ENCODE data around the gene PIGQ. TPM values are rescaled to one million over a fixed set of nuclear protein-coding genes. Genes with fewer than 3 reads are reported as not detected.

The PIGQ gene
- total and polyA plus RNA-seq, 2 of the 8 experiments (the other 6 are each of a cell fraction or from before 2014, with no cell fraction given), result 36.0 to 49.2 TPM

DNA sequence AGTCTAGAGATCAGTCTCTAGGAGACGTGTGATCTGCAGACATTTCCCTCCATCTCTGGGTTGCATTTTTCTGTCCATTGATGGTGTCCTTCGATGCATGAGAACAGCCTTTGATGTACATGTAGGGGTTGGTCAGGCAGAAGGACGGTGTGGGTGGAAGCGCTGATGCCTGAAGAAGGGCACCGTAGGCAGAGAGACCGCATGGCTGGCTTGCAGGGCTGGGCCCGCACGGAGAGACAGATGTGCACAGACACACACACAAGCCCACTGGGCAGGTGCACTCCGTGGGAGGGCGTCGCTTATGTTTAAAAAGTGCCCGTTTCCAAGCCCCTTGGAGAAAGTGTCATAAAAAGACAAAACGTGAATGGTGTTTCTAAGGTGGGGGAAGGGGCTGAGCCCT, 45.4 kb downstream of the PIGQ start:
- no peak overlapping the region for H3K23ac ChIP-seq (ENCODE audit: insufficient read length)
- no peak for FAIRE-seq
- no peak overlapping the region for H3K4ac ChIP-seq (replicated peaks; ENCODE audit: insufficient read length, low read depth, low read length)
- no peak overlapping the region for H4K91ac ChIP-seq (replicated peaks; ENCODE audit: insufficient read length, low read length)
- 94% methylated on average over 13 of the region's 13 CpGs; no CpG with 5 or more reads in 1 of the 2 experiments for WGBS, 2 experiments (ENCODE audit: extremely low coverage in 1 of 2, insufficient coverage in 1 of 2, insufficient read length in 1 of 2, insufficient replicate concordance in 2 of 2, low coverage in 1 of 2, low lambda C conversion rate in 2 of 2, missing lambda C conversion rate in 1 of 2)
- no peak overlapping the region for H2AK5ac ChIP-seq (ENCODE audit: low read depth, low read length)
- H3K23me2 ChIP-seq (ENCODE audit: low read depth, low read length), result no peaks in the 10 kb centered on the region
- H2AFZ ChIP-seq (ENCODE audit: low read length), result no peak overlapping the region
- no peak overlapping the region for H3K4me3 ChIP-seq (ENCODE audit: extremely low read depth in 1 of 4, insufficient read depth in 2 of 4, low read depth in 3 of 4, low read length in 4 of 4)
- no peaks in the 10 kb centered on the region; a peak in 1 of 8 replicates for H3K36me3 ChIP-seq (ENCODE audit: control insufficient read depth in 2 of 4, insufficient read depth in 4 of 4, low read length in 3 of 4)
- H3K14ac ChIP-seq (ENCODE audit: insufficient read length), result no peak overlapping the region
- no peaks in the 10 kb centered on the region for H3K27me3 ChIP-seq (replicated peaks in 1 of 4; ENCODE audit: control insufficient read depth in 3 of 4, extremely low read depth in 1 of 4, insufficient read depth in 3 of 4, low read length in 3 of 4)
- no peak overlapping the region for H3K27ac ChIP-seq (ENCODE audit: low read depth, low read length)
- no peak overlapping the region for H2BK15ac ChIP-seq (ENCODE audit: low read length)
- no peaks in the 10 kb centered on the region for H3K9me3 ChIP-seq (ENCODE audit: insufficient read depth in 2 of 2, low read depth in 1 of 2, low read length in 1 of 2)
- no peaks in the 10 kb centered on the region; a peak in 1 of 7 replicates for H3K4me1 ChIP-seq (replicated peaks in 1 of 4; ENCODE audit: control insufficient read depth in 3 of 4, insufficient read depth in 4 of 4, low read length in 3 of 4)
- no peak overlapping the region; a peak in 1 of 7 replicates for H3K9ac ChIP-seq (replicated peaks in 1 of 4; ENCODE audit: extremely low read depth in 1 of 4, low read depth in 3 of 4, low read length in 3 of 4)
- peaks cover 6% of the 10 kb centered on the region for H3K79me1 ChIP-seq (ENCODE audit: low read depth, low read length)
- no peak overlapping the region for H2BK5ac ChIP-seq (ENCODE audit: low read depth, low read length)
- H3K18ac ChIP-seq (ENCODE audit: extremely low read depth, low read length), result no peak overlapping the region
- H3K79me2 ChIP-seq (ENCODE audit: control insufficient read depth in 1 of 2, insufficient read depth in 2 of 2, low read length in 2 of 2), result no peaks in the 10 kb centered on the region
- ChIA-PET POLR2A (ENCODE audit: partially characterized antibody) (interaction anchor here (0.9 to 1.1 kb wide), 2 partner anchors 15 to 21 kb away, joined by 3 to 4 read pairs; partner anchors contain the start of genes METTL26 and WFIKKN1), CTCF (ENCODE audit: partially characterized antibody) (interaction anchor here (1.2 kb wide), 1 partner anchor 84 kb away, joined by 5 read pairs; no protein-coding TSS in a partner anchor)
- H4K8ac ChIP-seq (ENCODE audit: extremely low read depth, insufficient read depth, low read length), result no peak overlapping the region
- H2BK20ac ChIP-seq (ENCODE audit: low read length), result no peak overlapping the region
- H2BK12ac ChIP-seq (ENCODE audit: low read depth, low read length), result no peak overlapping the region
- no peak for DNase-seq (ENCODE audit: low read depth in 1 of 2, low spot score in 2 of 2)
- H2BK120ac ChIP-seq (replicated peaks; ENCODE audit: low read depth, low read length), result no peak overlapping the region
- H3K56ac ChIP-seq (replicated peaks; ENCODE audit: insufficient read length, low read depth, low read length), result no peak overlapping the region
- no peak overlapping the region for H3K4me2 ChIP-seq (ENCODE audit: insufficient read depth in 1 of 2, low read depth in 2 of 2, low read length in 2 of 2)
- H4K20me1 ChIP-seq (replicated peaks in 1 of 2; ENCODE audit: control insufficient read depth in 1 of 2, insufficient read depth in 2 of 2, low read length in 2 of 2), result peaks cover 1 to 4% of the 10 kb centered on the region in 2 experiments
- no peak overlapping the region for H4K5ac ChIP-seq (ENCODE audit: insufficient read length, low read depth, low read length)
- no peak for TF ChIP-seq EGR1 (IDR thresholded peaks at IDR 0.05; ENCODE audit: borderline replicate concordance, low read depth, low read length)
- no peak for TF ChIP-seq SIRT6 (IDR thresholded peaks at IDR 0.05; ENCODE audit: low read length)
- TF ChIP-seq POLR2A (IDR thresholded peaks at IDR 0.05; ENCODE audit: control extremely low read depth in 1 of 2, low read depth in 2 of 2, low read length in 2 of 2), result no peak

Data from H1 (cell line).